OCI-LY3 (cell line): ENCODE data around the gene NCMAP.

Experiments used
- H2AFZ ChIP-seq: fragments of 200-600, 300-600 bp; shearing (Covaris generic); 2 replicates; pipeline ENCODE4 v1.6.0; 2014; ENCODE audit warnings: antibody characterized with exemption, low read depth, low read length
- H3K27ac ChIP-seq: fragments of 200-600, 300-600 bp; sonication (generic); 2 replicates; pipeline ENCODE4 v1.5.1; 2014; ENCODE audit warnings: mild to moderate bottlenecking, low read length, moderate library complexity, mixed read lengths
- H3K27me3 ChIP-seq: fragments of 200-600, 300-600 bp; sonication (generic); 2 replicates; pipeline ENCODE4 v1.6.1; 2014; ENCODE audit warnings: low read depth, low read length, mixed read lengths
- H3K36me3 ChIP-seq: fragments of 200-600, 300-600 bp; sonication (generic); replicated peaks from 2 replicates; pipeline ENCODE3; 2014; ENCODE audit warnings: low read depth, low read length, mixed read lengths
- H3K4me1 ChIP-seq: fragments of 300-600, 200-600 bp; sonication (generic); 2 replicates; pipeline ENCODE4 v1.6.1; 2014; ENCODE audit warnings: low read length, mixed read lengths
- H3K4me2 ChIP-seq: fragments of 200-600, 300-600 bp; sonication (generic); 2 replicates; pipeline ENCODE4 v1.6.1; 2014; ENCODE audit warnings: low read length, mixed read lengths
- H3K4me3 ChIP-seq: fragments of 300-600, 200-600 bp; sonication (generic); 2 replicates; pipeline ENCODE4 v1.5.1; 2014; ENCODE audit warnings: antibody characterized with exemption, mild to moderate bottlenecking, low read length, moderate library complexity
- H3K79me2 ChIP-seq: fragments of 300-600, 200-600 bp; shearing (Covaris generic); 2 replicates; pipeline ENCODE4 v1.6.1; 2014; ENCODE audit warnings: mild to moderate bottlenecking, low read length, mixed read lengths
- H3K9ac ChIP-seq: fragments of 300-600, 200-600 bp; shearing (Covaris generic); 2 replicates; pipeline ENCODE4 v1.6.0; 2014; ENCODE audit warnings: mild to moderate bottlenecking, low read length, moderate library complexity
- H3K9me3 ChIP-seq: fragments of 200-600, 300-600 bp; shearing (Covaris generic); 2 replicates; pipeline ENCODE4 v1.6.1; 2014; ENCODE audit warnings: low read length, mixed read lengths; ENCODE audit not compliant: insufficient read depth
- H4K20me1 ChIP-seq: fragments of 200-600, 300-600 bp; sonication (generic); 2 replicates; pipeline ENCODE4 v1.6.1; 2016; ENCODE audit warnings: low read length, mixed read lengths; ENCODE audit not compliant: insufficient read depth
- CTCF ChIP-seq: fragments of 200-600, 300-600 bp; sonication (generic); IDR thresholded peaks from 2 replicates; pipeline ENCODE4 v1.5.1; 2014; ENCODE audit warnings: antibody characterized with exemption, low read length, low read depth
- EZH2phosphoT487 ChIP-seq: fragments of 200-600 bp; shearing (Covaris generic); IDR thresholded peaks from 2 replicates; pipeline ENCODE4 v1.6.1; 2018; ENCODE audit warnings: antibody characterized with exemption, mixed run types, low read depth

The NCMAP gene

GRCh38 chr1:24640288-24640687 lies 84.4 kb downstream of the NCMAP start:
- H2AFZ ChIP-seq: no peak overlapping the region
- peaks cover 6% of the 10 kb centered on the region for H3K36me3 ChIP-seq
- peaks cover 3% of the 10 kb centered on the region; the same call in 1 of the 2 replicates for H3K27me3 ChIP-seq
- no peaks in the 10 kb centered on the region for H3K9me3 ChIP-seq
- peaks cover 17% of the 10 kb centered on the region for H3K4me1 ChIP-seq
- TF ChIP-seq CTCF (no peak), EZH2phosphoT487 (no peak)
- no peak overlapping the region for H3K9ac ChIP-seq
- H4K20me1 ChIP-seq: peaks cover 16% of the 10 kb centered on the region
- H3K4me2 ChIP-seq: no peak overlapping the region
- H3K27ac ChIP-seq: no peak overlapping the region
- peaks cover 35% of the 10 kb centered on the region for H3K79me2 ChIP-seq
- no peak overlapping the region for H3K4me3 ChIP-seq

GRCh38 chr1:24641646-24642151 lies 85.8 kb downstream of the NCMAP start:
- peak overlapping the region; percentile 97 for H3K27ac ChIP-seq
- peaks cover 22% of the 10 kb centered on the region for H4K20me1 ChIP-seq
- H3K27me3 ChIP-seq: no peaks in the 10 kb centered on the region
- peak overlapping the region; percentile 71 for H3K4me2 ChIP-seq
- no peak overlapping the region for H2AFZ ChIP-seq
- H3K9me3 ChIP-seq: no peaks in the 10 kb centered on the region
- peak overlapping the region; percentile 100 for H3K9ac ChIP-seq
- H3K4me3 ChIP-seq: peak overlapping the region; percentile 100
- peaks cover 14% of the 10 kb centered on the region for H3K36me3 ChIP-seq
- peaks cover 48% of the 10 kb centered on the region for H3K79me2 ChIP-seq
- TF ChIP-seq EZH2phosphoT487 (no peak), CTCF (no peak)
- peaks cover 20% of the 10 kb centered on the region for H3K4me1 ChIP-seq

GRCh38 chr1:24642481-24643362 lies 86.8 kb downstream of the NCMAP start, which contains the start of gene SRRM1:
SRRM1 (plus strand) TSS chr1:24643302; CDS start chr1:24643327, 25 bp downstream.
- peak within 1 kb of the TSS; percentile 100 for H3K9ac ChIP-seq
- H3K4me2 ChIP-seq: peak within 1 kb of the TSS; percentile 89
- peaks cover 22% of the 10 kb centered on the region for H4K20me1 ChIP-seq
- no peaks in the 10 kb centered on the region for H3K27me3 ChIP-seq
- TF ChIP-seq EZH2phosphoT487 (no peak), CTCF (no peak)
- H3K4me3 ChIP-seq: peak within 1 kb of the TSS; percentile 100
- H3K36me3 ChIP-seq: peaks cover 25% of the 10 kb centered on the region
- H2AFZ ChIP-seq: no peak within 1 kb of the TSS
- peaks cover 20% of the 10 kb centered on the region for H3K4me1 ChIP-seq
- H3K79me2 ChIP-seq: peaks cover 58% of the 10 kb centered on the region
- H3K9me3 ChIP-seq: no peaks in the 10 kb centered on the region
- peak within 1 kb of the TSS; percentile 97 for H3K27ac ChIP-seq

GRCh38 chr1:24643363-24644099 lies 87.6 kb downstream of the NCMAP start:
- no peak overlapping the region for H2AFZ ChIP-seq
- peak overlapping the region; percentile 73 for H3K27ac ChIP-seq
- H3K9ac ChIP-seq: peak overlapping the region; percentile 95
- H3K36me3 ChIP-seq: peaks cover 32% of the 10 kb centered on the region
- H3K9me3 ChIP-seq: no peaks in the 10 kb centered on the region
- TF ChIP-seq EZH2phosphoT487 (no peak), CTCF (no peak)
- H4K20me1 ChIP-seq: peaks cover 22% of the 10 kb centered on the region
- H3K4me2 ChIP-seq: peak overlapping the region; percentile 89
- no peaks in the 10 kb centered on the region for H3K27me3 ChIP-seq
- H3K4me3 ChIP-seq: peak overlapping the region; percentile 94
- peaks cover 66% of the 10 kb centered on the region for H3K79me2 ChIP-seq
- H3K4me1 ChIP-seq: peaks cover 20% of the 10 kb centered on the region
